ENCODE results near the gene NPAT. TPM values are rescaled to one million over a fixed set of nuclear protein-coding genes. Genes with fewer than 3 reads are reported as not detected.

Gene NPAT
- total and polyA plus RNA-seq, 10 donors, result 4.5 to 40.8 (median 27.9) TPM

Small RNAs within 50 kb of the gene (small RNA-seq; reads per million reads assigned to genes)
- gene RF00019, result 0 reads per million in 4 donors

Other genes with a start within 250 kb of the NPAT start
- gene CUL5, start 213.7 kb downstream of the NPAT start, total RNA-seq, result 10 to 100 TPM; 31.6 to 42.7 (median 38.3) TPM
- gene CUL5, start 213.7 kb downstream of the NPAT start, polyA plus RNA-seq, result 1 to 10 TPM; 5.5 to 7.6 (median 6.6) TPM
- gene ACAT1, start 101.1 kb downstream of the NPAT start, total RNA-seq, result 100 to 1,000 TPM in 1 of 7 donors, 10 to 100 TPM in 6; 33.8 to 106 (median 61.6) TPM
- 10 to 100 TPM; 38.1 to 56.1 (median 53.8) TPM for gene ACAT1, start 101.1 kb downstream of the NPAT start, polyA plus RNA-seq
- gene ATM, start 429 bp upstream of the NPAT start, total RNA-seq, result 100 to 1,000 TPM; 186 to 408 (median 235) TPM
- 10 to 100 TPM; 33.1 to 54.3 (median 37.6) TPM for gene ATM, start 429 bp upstream of the NPAT start, polyA plus RNA-seq
- gene C11orf65, start 244.9 kb upstream of the NPAT start, total RNA-seq, result 1 to 10 TPM in 1 of 7 donors, under 1 TPM in 5, not detected in 1; 0.27 to 1.0 (median 0.73) TPM
- gene C11orf65, start 244.9 kb upstream of the NPAT start, polyA plus RNA-seq, result under 1 TPM; 0.22 to 0.59 (median 0.26) TPM